Erythroblast (primary cell): ENCODE data around the gene OCA2.

ENCODE experiments used
- GATA1 ChIP-seq: IDR thresholded peaks from 2 replicates; pipeline ENCODE4 v1.6.1; 2011; ENCODE audit warnings: low read depth, mild to moderate bottlenecking, control low read depth, low read length, moderate library complexity
- POLR2A ChIP-seq: IDR thresholded peaks from 2 replicates; pipeline ENCODE4 v1.6.1; 2011; ENCODE audit warnings: mild to moderate bottlenecking, low read length

DNA sequence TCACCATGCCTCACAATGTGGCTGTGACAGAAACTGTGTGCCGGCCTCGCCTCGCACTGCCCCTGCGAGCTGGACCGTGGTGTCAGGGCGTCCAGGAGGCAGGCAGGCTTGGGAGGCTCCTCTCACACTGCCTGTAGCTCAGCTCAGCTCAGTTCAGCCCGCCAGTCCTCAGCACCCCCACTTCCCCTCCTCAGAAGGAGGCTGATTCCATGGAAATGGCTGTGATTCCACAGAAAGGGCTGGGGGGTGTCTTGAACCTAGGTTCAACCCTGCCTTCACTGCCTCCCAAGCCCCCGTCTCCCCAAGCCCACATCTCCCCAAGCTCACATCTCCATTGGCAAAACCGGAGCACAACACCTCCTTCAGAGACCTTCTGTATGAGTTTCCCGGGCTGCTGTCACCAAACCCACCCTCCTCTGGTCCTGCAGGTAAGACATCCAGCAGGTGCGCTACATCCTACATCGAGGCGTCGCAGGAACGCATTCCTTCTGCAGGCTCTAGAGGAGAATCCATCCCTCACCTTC is 94.0 kb downstream of the OCA2 start:
- TF ChIP-seq POLR2A (no peak), GATA1 (no peak)
